Neural progenitor cell (in vitro differentiated cells): ENCODE measurements around the gene WDR27.

Source experiments
- CTCF ChIP-seq: fragments of 200-600 bp; sonication (generic); IDR thresholded peaks from 2 replicates; pipeline ENCODE4 v1.5.1; 2017; ENCODE audit warnings: antibody characterized with exemption, mild to moderate bottlenecking
- EZH2phosphoT487 ChIP-seq: fragments of 200-600 bp; sonication (generic); IDR thresholded peaks from 2 replicates; pipeline ENCODE4 v1.6.1; 2017; ENCODE audit warnings: antibody characterized with exemption

DNA sequence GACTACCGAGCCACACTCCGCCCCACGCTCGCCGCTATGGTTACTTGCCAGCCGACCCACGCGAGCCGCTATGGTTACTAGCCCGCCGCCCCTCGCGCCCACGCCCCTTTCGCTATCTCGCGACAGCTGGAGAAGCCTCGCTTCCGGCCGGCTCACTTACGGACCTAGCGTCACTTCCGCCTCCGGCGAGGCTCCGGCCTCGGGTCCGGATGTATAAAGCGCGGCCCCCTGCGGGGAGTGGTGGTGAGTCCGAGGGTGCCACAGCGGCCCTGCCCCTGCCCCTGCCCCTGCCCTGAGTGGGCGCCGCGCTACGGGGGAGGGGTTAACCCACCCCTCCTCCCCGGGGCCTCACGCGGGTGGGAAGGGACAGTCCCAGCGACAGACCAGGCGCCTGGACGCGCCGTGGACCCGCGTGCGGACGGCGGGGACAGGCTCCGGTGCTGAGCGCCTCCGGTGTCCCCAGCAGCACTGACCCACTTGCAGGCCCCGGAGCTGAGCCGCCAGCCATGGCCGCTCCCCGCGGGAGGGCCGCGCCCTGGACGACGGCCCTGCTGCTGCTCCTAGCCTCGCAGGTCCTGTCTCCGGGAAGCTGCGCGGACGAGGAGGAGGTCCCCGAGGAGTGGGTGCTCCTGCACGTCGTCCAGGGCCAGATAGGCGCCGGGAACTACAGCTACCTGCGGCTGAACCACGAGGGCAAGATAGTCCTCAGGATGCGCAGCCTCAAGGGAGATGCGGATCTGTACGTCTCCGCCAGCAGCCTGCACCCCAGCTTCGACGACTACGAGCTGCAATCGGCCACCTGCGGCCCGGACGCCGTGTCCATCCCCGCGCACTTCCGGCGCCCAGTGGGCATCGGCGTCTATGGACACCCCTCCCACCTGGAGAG is at the start of gene WDR27, which contains the start of gene C6orf120:
- TF ChIP-seq CTCF (no peak), EZH2phosphoT487 (no peak)
